ENCODE results near the gene SH3RF2.

- TF ChIP-seq CTCF (IDR thresholded peaks at IDR 0.05) (no peak), POLR2A (IDR thresholded peaks at IDR 0.05) (no peak)
Measured at GRCh38 chr5:145976431-145977155, 40.2 kb downstream of the SH3RF2 start.
